GM10266 (cell line): ENCODE measurements around the gene TAF3.

Source experiments
- DNase-seq: peaks from one replicate; pipeline ENCODE4 v3.0.0; 2012; ENCODE audit errors: extremely low spot score
- TF ChIP-seq, protein P1 (sequence below): IDR thresholded peaks from 2 replicates; pipeline ENCODE4 v1.5.1; 2012; ENCODE audit warnings: mild to moderate bottlenecking, low read depth; ENCODE audit not compliant: control insufficient read depth, insufficient read depth; ENCODE audit errors: missing control alignments

TAF3 gene

DNA sequence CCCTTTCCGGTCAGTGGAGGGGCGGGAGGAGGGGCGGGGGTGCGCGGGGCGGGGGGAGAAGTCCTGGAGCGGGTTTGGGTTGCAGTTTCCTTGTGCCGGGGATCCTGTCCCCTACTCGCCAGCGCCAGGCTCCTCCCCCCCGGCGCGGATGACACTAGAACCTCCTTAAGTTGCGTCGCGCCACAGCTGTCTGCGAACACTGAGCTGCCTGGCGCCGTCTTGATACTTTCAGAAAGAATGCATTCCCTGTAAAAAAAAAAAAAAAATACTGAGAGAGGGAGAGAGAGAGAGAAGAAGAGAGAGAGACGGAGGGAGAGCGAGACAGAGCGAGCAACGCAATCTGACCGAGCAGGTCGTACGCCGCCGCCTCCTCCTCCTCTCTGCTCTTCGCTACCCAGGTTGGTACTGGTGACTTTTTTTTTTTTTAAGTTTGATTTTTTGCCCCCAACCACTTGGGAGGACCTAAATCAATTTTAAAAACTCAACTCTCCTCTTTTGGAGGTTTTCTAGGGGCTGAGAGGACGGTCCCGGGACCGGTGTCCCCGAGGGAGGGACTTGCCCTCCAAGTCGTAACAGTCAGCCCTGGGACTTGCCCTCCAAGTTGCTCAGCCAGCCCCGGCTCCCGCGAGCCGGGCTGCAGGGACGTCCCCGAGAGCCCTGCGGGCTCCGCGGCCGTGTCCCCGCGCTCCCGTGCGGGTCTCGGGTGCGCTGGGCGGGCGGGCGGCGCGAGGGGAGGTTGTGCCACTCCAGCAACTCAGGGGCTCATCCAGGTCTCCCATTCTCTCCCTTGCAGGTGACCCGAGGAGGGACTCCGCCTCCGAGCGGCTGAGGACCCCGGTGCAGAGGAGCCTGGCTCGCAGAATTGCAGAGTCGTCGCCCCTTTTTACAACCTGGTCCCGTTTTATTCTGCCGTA is 236.4 kb downstream of the TAF3 start, which contains the start of gene GATA3:
Gene GATA3, plus strand, starts transcription at position 195 of the 914 bp plus-strand sequence. CDS start 968 bp downstream, outside the sequence.
- peak; percentile 87 for DNase-seq
- TF ChIP-seq, protein P1, sequence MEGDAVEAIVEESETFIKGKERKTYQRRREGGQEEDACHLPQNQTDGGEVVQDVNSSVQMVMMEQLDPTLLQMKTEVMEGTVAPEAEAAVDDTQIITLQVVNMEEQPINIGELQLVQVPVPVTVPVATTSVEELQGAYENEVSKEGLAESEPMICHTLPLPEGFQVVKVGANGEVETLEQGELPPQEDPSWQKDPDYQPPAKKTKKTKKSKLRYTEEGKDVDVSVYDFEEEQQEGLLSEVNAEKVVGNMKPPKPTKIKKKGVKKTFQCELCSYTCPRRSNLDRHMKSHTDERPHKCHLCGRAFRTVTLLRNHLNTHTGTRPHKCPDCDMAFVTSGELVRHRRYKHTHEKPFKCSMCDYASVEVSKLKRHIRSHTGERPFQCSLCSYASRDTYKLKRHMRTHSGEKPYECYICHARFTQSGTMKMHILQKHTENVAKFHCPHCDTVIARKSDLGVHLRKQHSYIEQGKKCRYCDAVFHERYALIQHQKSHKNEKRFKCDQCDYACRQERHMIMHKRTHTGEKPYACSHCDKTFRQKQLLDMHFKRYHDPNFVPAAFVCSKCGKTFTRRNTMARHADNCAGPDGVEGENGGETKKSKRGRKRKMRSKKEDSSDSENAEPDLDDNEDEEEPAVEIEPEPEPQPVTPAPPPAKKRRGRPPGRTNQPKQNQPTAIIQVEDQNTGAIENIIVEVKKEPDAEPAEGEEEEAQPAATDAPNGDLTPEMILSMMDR, result no peak

DNA sequence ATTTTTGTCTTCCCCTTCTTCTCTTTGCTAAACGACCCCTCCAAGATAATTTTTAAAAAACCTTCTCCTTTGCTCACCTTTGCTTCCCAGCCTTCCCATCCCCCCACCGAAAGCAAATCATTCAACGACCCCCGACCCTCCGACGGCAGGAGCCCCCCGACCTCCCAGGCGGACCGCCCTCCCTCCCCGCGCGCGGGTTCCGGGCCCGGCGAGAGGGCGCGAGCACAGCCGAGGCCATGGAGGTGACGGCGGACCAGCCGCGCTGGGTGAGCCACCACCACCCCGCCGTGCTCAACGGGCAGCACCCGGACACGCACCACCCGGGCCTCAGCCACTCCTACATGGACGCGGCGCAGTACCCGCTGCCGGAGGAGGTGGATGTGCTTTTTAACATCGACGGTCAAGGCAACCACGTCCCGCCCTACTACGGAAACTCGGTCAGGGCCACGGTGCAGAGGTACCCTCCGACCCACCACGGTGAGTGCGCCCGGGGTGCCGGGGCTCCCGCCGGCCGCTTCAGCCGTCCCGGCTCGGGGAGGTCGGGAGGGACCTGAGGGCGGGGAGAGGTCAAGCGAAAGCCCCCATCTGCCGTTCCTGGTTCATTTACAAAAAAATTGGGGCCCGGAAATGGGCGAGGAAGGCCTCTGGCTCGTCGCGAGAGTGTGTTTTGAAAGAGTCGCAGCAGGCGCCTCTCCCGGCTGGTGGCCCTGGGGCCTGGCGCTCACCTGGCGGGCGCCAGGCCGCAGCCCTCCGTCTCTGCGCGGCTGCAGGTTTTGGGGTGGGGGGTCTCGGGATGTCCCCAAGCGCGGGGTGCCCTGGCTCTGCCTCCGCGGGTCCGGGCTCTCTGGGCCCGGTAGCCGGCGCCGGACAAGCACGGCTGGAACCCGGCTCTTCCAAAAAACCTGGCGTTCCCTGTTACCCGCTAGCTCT is 237.4 kb downstream of the TAF3 start:
- TF ChIP-seq, protein P1, result no peak
- DNase-seq, result peak; percentile 72

DNA sequence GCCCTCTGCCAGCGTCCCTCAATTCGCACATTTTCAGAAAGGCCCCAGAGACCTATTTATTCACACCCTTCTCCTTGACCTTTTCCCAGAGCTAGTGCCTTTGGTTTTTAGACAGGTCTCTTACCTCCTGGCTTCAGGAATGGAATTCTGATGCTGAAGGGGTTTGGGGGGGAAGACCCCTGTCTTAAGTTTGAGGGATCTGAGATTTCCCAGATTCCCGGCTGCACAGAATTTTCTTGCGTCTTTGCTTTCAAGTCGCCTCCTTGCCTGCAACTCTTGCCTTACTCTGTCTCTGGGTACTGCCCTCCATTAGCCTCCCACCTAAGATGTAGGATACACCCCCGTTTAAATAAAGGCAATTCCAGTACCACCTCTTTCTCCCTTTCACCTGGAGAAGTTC is 238.1 kb downstream of the TAF3 start:
- TF ChIP-seq, protein P1, result no peak
- DNase-seq, result no peak

DNA sequence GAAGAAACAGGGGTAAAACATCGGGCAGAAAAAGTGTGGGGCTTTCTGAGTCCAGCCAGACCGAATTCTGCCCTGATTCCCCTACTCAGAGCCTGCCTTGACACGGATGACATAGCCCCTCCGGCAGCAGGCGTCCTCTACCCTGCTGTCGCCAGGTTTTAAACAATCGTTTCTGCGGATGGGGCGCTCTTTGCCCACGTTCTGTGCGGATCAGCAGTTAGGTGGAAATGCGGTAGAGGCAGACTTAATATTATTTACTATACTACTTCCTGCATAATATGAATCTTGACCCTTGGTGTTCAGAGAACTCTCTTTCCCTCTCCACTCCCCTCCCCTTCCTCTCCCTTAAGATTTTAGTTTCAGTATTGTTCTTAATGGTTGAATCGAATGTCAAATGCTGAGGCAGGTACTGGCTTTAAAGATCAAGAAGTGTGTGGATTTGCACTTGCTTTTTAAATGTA is 238.6 kb downstream of the TAF3 start:
- TF ChIP-seq, protein P1, result peak; percentile 22
- DNase-seq, result peak; percentile 73

DNA sequence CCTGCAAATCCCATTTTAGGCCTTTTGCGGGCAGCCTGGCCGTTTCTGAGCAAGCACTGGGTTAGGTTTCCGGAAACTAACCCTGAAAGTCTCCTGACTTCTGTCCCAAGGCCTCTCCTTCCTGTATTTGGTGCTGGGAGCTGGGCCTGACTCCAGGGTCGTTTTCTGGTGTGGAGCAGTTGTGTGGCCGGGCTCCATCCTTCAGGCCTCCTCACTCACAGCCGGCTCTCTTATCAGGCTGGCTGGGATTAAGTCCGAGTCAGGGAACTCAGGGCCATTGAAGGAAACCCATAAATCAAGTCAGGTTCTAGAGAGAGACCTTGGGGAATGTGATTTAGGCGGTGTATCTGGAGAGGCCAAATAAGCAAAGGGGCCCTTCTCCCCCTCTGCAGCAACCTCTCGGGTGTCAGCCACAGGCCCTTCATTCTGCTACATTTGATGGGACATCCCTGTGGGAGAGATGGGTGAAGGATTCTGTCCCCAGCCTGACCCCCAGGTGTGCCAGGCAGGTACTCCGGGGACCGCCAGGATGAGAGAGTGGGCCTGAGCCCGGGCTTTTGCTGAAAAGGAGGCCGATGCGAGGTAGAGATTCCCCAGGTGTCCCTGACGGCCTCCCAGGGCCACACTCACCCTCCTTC is 239.4 kb downstream of the TAF3 start:
- DNase-seq, result peak; percentile 21
- TF ChIP-seq, protein P1, result no peak

DNA sequence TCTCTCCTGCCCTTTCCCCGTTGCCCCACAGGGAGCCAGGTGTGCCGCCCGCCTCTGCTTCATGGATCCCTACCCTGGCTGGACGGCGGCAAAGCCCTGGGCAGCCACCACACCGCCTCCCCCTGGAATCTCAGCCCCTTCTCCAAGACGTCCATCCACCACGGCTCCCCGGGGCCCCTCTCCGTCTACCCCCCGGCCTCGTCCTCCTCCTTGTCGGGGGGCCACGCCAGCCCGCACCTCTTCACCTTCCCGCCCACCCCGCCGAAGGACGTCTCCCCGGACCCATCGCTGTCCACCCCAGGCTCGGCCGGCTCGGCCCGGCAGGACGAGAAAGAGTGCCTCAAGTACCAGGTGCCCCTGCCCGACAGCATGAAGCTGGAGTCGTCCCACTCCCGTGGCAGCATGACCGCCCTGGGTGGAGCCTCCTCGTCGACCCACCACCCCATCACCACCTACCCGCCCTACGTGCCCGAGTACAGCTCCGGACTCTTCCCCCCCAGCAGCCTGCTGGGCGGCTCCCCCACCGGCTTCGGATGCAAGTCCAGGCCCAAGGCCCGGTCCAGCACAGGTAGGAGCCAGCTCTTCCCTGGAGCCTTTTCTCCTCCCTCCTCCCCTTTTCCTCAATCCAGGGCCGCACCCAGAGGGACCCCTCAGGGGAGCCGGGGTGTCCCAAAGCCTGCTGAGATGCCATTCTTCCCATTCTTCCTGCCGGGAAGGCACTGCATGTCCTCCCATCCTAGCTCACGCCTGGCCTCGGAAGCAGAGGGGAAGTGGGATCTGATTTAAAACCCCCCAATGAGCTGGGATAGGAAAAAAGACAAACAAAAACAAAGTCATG is 240.2 kb downstream of the TAF3 start:
- no peak for DNase-seq
- TF ChIP-seq, protein P1, result no peak
